Bronchial epithelial cell (primary cell): Measurements from ENCODE around the gene RET. TPM values are rescaled to one million over a fixed set of nuclear protein-coding genes. Genes with fewer than 3 reads are reported as not detected.

Source experiments
- DNase-seq: peaks from one replicate; pipeline ENCODE4 v3.0.0-alpha.2; 2010; ENCODE audit warnings: low read depth
- FAIRE-seq: peaks from 2 replicates; lab custom pipeline; 2011; peaks lifted over from hg19 to GRCh38; lab: Jason Lieb, UNC
- H3K27me3 ChIP-seq: 2 replicates; pipeline ENCODE4 v1.5.1; 2011; ENCODE audit warnings: low read length; ENCODE audit not compliant: control insufficient read depth, insufficient read depth
- H3K36me3 ChIP-seq: 2 replicates; pipeline ENCODE4 v1.5.1; 2011; ENCODE audit warnings: low read length; ENCODE audit not compliant: control insufficient read depth, insufficient read depth
- H3K4me3 ChIP-seq: 2 replicates; pipeline ENCODE4 v1.5.1; 2011; ENCODE audit warnings: mild to moderate bottlenecking, low read depth, low read length, control low read depth
- CTCF ChIP-seq: IDR thresholded peaks from 2 replicates; pipeline ENCODE4 v1.5.1; 2011; ENCODE audit warnings: mild to moderate bottlenecking, moderate library complexity, low read length, control low read depth, inconsistent platforms; ENCODE audit not compliant: insufficient read depth, severe bottlenecking
- total RNA-seq: library from RNA; depleted of rRNA; stranded (reverse); fragments of >200 nt; gene quantifications from 2 replicates; pipeline ENCODE4 v1.2.1, GENCODE V29; 2014

The RET gene
- total RNA-seq, 1 donor from 2014 or later = 0.53 TPM

- no peak for TF ChIP-seq CTCF
- no peak for FAIRE-seq
- no peak for DNase-seq
- no peaks in the 10 kb centered on the region for H3K27me3 ChIP-seq
- no peak overlapping the region for H3K4me3 ChIP-seq
- no peaks in the 10 kb centered on the region for H3K36me3 ChIP-seq
Observed at GRCh38 chr10:43043773-43044447, 33.0 kb upstream of the RET start.

DNA sequence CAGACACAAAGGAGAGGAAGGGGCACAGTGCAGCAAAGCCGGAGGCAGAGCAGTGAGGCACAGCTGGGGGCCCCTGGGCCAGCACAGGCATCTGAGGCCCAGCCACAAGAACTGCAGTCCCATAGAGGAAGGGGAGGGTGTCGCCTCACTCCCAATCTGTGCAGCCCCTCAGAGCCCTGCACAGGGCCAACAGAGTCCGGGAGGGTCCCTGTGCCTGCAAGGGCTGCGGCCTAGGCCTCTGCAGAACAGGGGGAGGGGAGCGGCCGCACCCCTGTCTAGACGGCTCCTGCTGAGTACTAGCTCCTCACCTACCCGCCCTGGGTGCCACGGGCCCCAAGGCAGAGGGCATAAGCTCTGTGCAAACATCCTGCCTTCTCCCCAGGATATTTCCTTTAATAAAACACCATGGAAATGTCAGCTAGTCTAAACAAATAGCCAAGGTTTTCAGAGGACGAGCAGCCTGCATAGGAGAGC is 32.4 kb upstream of the RET start:
- no peak for FAIRE-seq
- DNase-seq = no peak
- H3K27me3 ChIP-seq = no peaks in the 10 kb centered on the region
- H3K36me3 ChIP-seq = no peaks in the 10 kb centered on the region
- H3K4me3 ChIP-seq = no peak overlapping the region
- TF ChIP-seq CTCF = no peak

DNA sequence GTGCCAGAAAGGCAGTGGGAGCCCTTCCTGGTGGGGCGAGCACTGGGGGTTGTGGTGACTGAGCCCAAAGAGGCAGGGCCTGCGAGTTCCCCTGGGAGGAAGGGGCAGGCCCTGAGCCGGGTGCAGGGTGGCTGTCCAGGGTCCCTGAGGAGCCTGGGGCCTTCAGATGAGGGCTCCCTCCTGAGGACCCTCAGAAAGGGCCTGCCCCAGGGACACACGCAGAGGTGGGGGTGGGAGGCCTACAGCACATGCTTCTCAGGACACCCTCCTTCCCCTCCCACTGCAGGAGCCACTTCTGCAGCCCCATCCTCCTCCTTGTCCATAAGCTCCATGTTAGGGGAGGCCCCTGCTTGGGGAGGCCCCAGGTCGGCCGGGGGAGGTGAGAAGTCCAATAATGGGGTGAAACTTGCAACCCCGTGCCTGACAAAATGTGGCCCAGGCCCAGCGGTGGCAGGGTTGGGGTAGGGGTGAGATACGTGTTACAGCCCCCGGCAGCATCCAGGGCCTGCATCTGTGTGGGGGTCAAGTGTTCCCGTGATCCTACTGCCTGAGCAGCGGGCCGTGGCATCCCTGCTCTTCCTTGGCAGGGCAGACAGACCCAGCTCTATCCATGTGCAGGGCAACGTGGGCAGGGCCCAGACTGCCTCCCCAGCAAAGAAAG is 31.8 kb upstream of the RET start:
- no peak for DNase-seq
- Histone ChIP-seq H3K36me3 (no peaks in the 10 kb centered on the region), H3K27me3 (no peaks in the 10 kb centered on the region), H3K4me3 (no peak overlapping the region)
- FAIRE-seq = no peak
- no peak for TF ChIP-seq CTCF

- FAIRE-seq (no peak), DNase-seq (no peak)
- Histone ChIP-seq H3K36me3 (no peaks in the 10 kb centered on the region), H3K27me3 (no peaks in the 10 kb centered on the region), H3K4me3 (no peak overlapping the region)
- TF ChIP-seq CTCF = no peak
Observed at GRCh38 chr10:43045631-43046287, 31.1 kb upstream of the RET start.

GRCh38 chr10:43046288-43046991 is 30.4 kb upstream of the RET start:
- Histone ChIP-seq H3K36me3 (no peaks in the 10 kb centered on the region), H3K4me3 (no peak overlapping the region), H3K27me3 (no peaks in the 10 kb centered on the region)
- no peak for DNase-seq
- TF ChIP-seq CTCF = no peak
- no peak for FAIRE-seq
